Adrenal gland (tissue), 12 donors: ENCODE data around the gene VPS35L. TPM values are rescaled to one million over a fixed set of nuclear protein-coding genes. Genes with fewer than 3 reads are reported as not detected.
"Not testable (repeated sequence)": the region's sequence is repeated elsewhere in the genome, so short reads cannot be mapped to it uniquely, and the experiment has no call there.

Experiments
- DNase-seq, 7 donors: peaks; one replicate each; pipeline ENCODE4 v3.0.0-alpha.2; 2019 to 2020
- H3K27ac ChIP-seq, 5 donors: fragments of 200-600 bp; sonication (generic) in 4 of 5; 1 replicate in 3 of 5; 2 replicates in 2 of 5; pipeline versions ENCODE4 v1.5.1 to v1.8.0; 2016 to 2020; ENCODE audit warnings: mild to moderate bottlenecking in 1 of 5
- H3K27me3 ChIP-seq: fragments of 200-600 bp; 2 replicates; pipeline ENCODE4 v1.8.0; 2021
- H3K36me3 ChIP-seq, 2 donors: fragments of 200-600 bp; replicated peaks in 1 of 2; 1 replicate in 1 of 2; 2 replicates in 1 of 2; pipeline versions ENCODE4 v1.5.1 to v1.8.0; 2018 to 2022
- H3K4me1 ChIP-seq, 2 donors: fragments of 200-600 bp; replicated peaks in 1 of 2; 1 replicate in 1 of 2; 2 replicates in 1 of 2; pipeline versions ENCODE4 v1.5.1 to v1.8.0; 2018 to 2021
- H3K4me3 ChIP-seq, 4 donors: fragments of 200-600 bp; sonication (generic) in 3 of 4; one replicate each; pipeline ENCODE4 v1.5.1; 2016 to 2018
- H3K9me3 ChIP-seq, 3 donors: fragments of 200-600 bp; sonication (generic) in 1 of 3; replicated peaks in 1 of 3; 1 replicate in 2 of 3; 2 replicates in 1 of 3; pipeline versions ENCODE4 v1.5.1 to v1.8.0; 2016 to 2021
- POLR2A ChIP-seq, 2 donors: fragments of 450-650 bp; IDR thresholded peaks; one replicate each; pipeline ENCODE4 v1.6.1; 2017; ENCODE audit warnings: antibody characterized with exemption in 2 of 2, mild to moderate bottlenecking in 2 of 2, moderate library complexity in 1 of 2
- WGBS, 4 donors: extraction: QIAGEN DNeasy Blood & Tissue Kit in 2 of 4; methylation state at CpG; one replicate each; pipeline versions ENCODE4 v1.1.5 to v1.1.7; 2013 to 2017; 5-methylcytosine and 5-hydroxymethylcytosine counted together
- intact Hi-C, 2 donors: fragments of 100-400 bp; cut with DNase I; formaldehyde crosslinking; loops; one replicate each; pipeline versions ENCODE4 v1.14.1 to v1.15.0; 2022 to 2023
- polyA plus RNA-seq, 3 donors: library from polyadenylated mRNA; stranded (reverse); fragments of 200-250 nt in 2 of 3; fragments of 350-450 nt in 1 of 3; fragmentation: Illumina TruSeq in 1 of 3; extraction: RNeasy Lipid Tissue Mini Kit (QIAGEN cat#74804) in 1 of 3; gene quantifications; one replicate each; pipeline ENCODE4 v1.2.3, GENCODE V29; 2013 to 2014
- total RNA-seq, 9 donors: library from RNA; depleted of rRNA in 4 of 9; stranded (reverse); fragments of >200 nt in 4 of 9; fragments of 120-200 nt in 1 of 9; fragmentation: NEBNext Ultra II Directional in 1 of 9; extraction: Animal tissue kit (Norgen Biotek cat#: 25700) in 1 of 9; gene quantifications; one replicate each; pipeline versions ENCODE4 v1.1.0 to v1.2.4, GENCODE V29; 2013 to 2023
- TF ChIP-seq, protein P1 (sequence below), 6 experiments: fragments of 450-650 bp in 4 of 6; fragments of 200-600 bp in 2 of 6; sonication (generic) in 1 of 6; IDR thresholded peaks; 1 replicate in 5 of 6; 2 replicates in 1 of 6; pipeline versions ENCODE4 v1.5.1 to v1.8.0; 2016 to 2021; ENCODE audit warnings: antibody characterized with exemption in 6 of 6, mild to moderate bottlenecking in 2 of 6, moderate library complexity in 1 of 6
- donor health status: healthy with polysubstance abuse.
- donor health status: Bipolar disorder and iron deficiency.
- donor health status: DM: yes; HTN: yes; CAD: no.
- donor health status: DM: no; HTN: no; CAD: no.
- donor health status: DM: no; HTN: no; CAD: no.
- donor health status: DM: yes; HTN: yes; CAD: no.

The VPS35L gene
- total and polyA plus RNA-seq, 12 donors = 38.3 to 96.7 (median 66.9) TPM

DNA sequence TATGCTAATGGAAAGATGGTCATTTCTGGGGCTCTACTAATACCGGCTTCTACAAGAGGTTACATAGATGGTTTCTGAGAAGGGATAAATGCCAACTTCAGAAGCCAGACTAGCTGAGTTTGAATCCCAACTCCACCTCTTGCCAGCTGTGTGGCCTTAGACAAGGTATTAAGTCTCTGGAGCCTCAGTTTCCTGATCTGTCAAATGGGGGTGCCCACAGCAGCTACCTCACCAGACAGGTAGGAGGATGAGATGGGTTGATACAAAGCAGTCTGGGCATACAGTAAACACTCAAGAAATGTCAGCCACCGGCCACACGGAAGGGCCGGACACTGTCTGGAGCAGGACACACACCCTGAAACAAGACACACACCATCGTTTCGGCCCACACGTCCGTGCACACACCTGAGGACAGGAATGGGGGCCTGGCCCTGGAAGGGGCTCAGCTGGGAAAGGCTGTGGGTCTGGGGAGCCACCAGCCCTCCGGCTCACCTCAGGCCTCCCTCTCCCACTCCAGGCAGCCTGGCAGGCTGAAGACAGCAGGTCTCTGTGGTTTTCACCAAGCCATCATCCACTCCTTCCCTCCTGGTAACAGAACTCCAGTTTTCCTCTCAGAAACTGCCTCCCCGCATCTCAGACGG is 157.0 kb downstream of the VPS35L start:
- Histone ChIP-seq H3K36me3 (peaks cover 0 to 10% of the 10 kb centered on the region in 2 donors), H3K27ac (no peak overlapping the region), H3K4me1 (peaks cover 6 to 12% of the 10 kb centered on the region in 2 donors), H3K4me3 (no peak overlapping the region), H3K27me3 (no peaks in the 10 kb centered on the region), H3K9me3 (no peaks in the 10 kb centered on the region)
- TF ChIP-seq, protein P1, sequence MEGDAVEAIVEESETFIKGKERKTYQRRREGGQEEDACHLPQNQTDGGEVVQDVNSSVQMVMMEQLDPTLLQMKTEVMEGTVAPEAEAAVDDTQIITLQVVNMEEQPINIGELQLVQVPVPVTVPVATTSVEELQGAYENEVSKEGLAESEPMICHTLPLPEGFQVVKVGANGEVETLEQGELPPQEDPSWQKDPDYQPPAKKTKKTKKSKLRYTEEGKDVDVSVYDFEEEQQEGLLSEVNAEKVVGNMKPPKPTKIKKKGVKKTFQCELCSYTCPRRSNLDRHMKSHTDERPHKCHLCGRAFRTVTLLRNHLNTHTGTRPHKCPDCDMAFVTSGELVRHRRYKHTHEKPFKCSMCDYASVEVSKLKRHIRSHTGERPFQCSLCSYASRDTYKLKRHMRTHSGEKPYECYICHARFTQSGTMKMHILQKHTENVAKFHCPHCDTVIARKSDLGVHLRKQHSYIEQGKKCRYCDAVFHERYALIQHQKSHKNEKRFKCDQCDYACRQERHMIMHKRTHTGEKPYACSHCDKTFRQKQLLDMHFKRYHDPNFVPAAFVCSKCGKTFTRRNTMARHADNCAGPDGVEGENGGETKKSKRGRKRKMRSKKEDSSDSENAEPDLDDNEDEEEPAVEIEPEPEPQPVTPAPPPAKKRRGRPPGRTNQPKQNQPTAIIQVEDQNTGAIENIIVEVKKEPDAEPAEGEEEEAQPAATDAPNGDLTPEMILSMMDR (IDR thresholded peaks at IDR 0.05) = no peak
- TF ChIP-seq POLR2A (IDR thresholded peaks at IDR 0.05) = no peak
- no peak for DNase-seq
- WGBS, 4 donors = 92 to 97% (median 96%) methylated on average over 5 to 11 of the region's 11 CpGs
- intact Hi-C loops = no loop called here

DNA sequence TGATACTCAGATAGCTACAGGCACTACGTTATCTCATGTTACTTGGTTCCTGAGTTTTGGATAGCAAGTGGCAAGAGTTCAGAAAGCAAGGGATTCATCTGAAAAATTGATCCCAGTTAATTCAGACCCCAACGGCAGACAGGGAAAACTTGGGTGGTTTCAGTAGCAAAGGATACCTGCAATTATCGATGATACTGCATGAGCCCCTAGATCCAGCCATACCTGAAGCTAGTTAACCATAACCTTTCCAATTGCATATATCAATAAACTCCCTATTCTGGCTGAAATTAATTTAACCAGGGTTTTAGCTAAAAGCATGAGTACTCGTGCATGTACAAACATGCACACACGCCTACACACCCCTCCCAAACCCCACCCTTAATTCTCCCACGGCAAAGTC is 158.2 kb downstream of the VPS35L start:
- TF ChIP-seq, protein P1 (IDR thresholded peaks at IDR 0.05) = no peak
- TF ChIP-seq POLR2A (IDR thresholded peaks at IDR 0.05) = no peak
- intact Hi-C loops = no loop called here
- no peak for DNase-seq
- no peaks in the 10 kb centered on the region for H3K9me3 ChIP-seq
- no peaks in the 10 kb centered on the region for H3K27me3 ChIP-seq
- peaks cover 6 to 12% of the 10 kb centered on the region in 2 donors for H3K4me1 ChIP-seq
- no peak overlapping the region for H3K27ac ChIP-seq
- 93 to 95% (median 94%) methylated on average over 6 of the region's 6 CpGs for WGBS, 4 donors
- no peak overlapping the region for H3K4me3 ChIP-seq
- H3K36me3 ChIP-seq = peaks cover 0 to 10% of the 10 kb centered on the region in 2 donors

DNA sequence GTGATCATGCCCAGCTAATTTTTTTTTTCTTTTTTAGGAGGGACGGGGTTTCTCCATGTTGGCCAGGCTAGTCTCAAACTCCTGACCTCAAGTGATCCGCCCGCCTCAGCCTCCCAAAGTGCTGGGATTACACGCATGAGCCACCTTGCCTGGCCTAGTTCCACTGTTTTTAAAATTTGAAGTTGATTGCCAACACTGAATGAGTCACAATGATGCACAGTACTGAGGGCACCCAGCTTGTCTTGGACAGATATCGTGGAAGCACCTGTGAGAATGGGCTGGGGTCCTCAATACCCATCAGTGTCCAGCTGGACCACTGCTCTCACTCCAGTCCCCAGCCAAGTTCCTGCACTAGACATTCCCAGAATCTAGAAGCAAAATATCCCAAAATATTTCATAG is 160.1 kb downstream of the VPS35L start:
- Histone ChIP-seq H3K27ac (no peak overlapping the region), H3K9me3 (no peaks in the 10 kb centered on the region), H3K27me3 (no peaks in the 10 kb centered on the region), H3K4me1 (peaks cover 6 to 18% of the 10 kb centered on the region in 2 donors), H3K36me3 (peaks cover 0 to 10% of the 10 kb centered on the region in 2 donors), H3K4me3 (no peak overlapping the region)
- no peak for DNase-seq
- TF ChIP-seq POLR2A (IDR thresholded peaks at IDR 0.05) = no peak
- TF ChIP-seq, protein P1 (IDR thresholded peaks at IDR 0.05) = no peak
- 61 to 73% (median 70%) methylated on average over 4 to 5 of the region's 5 CpGs for WGBS, 4 donors
- intact Hi-C loops = loop anchor here in 1 of 2 donors (5.0 kb wide), 1 partner anchor 167 kb away; the partner anchor contains the start of gene GPRC5B

DNA sequence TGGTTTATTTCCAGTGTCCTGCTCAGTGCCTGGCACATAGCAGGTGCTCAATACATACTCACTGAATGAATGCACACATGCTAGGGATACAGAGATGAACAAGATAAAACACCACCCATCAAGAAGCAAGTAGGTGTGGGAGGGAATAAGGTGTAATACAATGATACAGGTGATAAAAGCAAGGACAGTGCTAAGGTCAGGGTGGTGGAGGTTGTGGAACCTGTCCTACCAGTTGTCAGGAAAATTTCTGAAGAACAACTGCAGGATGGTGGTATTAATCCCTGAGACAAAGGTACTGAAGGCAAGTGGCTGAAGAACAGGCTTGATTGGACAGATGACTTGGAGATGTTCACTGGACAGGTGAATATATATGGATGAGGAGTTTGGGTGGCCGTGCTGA is 160.7 kb downstream of the VPS35L start:
- intact Hi-C loops = loop anchor here in 1 of 2 donors (5.0 kb wide), 1 partner anchor 166 kb away; the partner anchor contains the start of gene GPRC5B
- Histone ChIP-seq H3K27ac (no peak overlapping the region), H3K27me3 (no peaks in the 10 kb centered on the region), H3K4me1 (peaks cover 6 to 18% of the 10 kb centered on the region in 2 donors), H3K36me3 (peaks cover 0 to 10% of the 10 kb centered on the region in 2 donors), H3K4me3 (no peak overlapping the region), H3K9me3 (no peaks in the 10 kb centered on the region)
- 91 to 100% (median 92%) methylated on average over 1 of the region's 1 CpG for WGBS, 4 donors
- no peak for DNase-seq
- TF ChIP-seq, protein P1 (IDR thresholded peaks at IDR 0.05) = no peak
- no peak for TF ChIP-seq POLR2A (IDR thresholded peaks at IDR 0.05)

DNA sequence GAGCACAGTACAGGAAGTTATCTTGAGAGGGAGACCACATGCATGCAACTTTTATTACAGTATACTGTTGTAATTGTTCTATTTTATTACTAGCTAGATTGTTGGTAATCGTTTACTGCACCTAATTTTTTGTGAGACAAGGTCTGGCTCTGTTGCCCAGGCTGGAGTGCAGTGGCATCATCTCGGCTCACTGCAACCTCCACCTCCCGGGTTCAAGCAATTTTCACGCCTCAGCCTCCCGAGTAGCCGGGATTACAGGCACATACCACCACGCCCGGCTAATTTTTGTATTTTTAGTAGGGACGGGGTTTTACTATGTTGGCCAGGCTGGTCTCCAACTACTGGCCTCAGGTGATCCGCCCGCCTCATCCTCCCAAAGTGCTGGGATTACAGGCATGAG is 161.2 kb downstream of the VPS35L start:
- not testable (repeated sequence) for H3K9me3 ChIP-seq, H3K27ac ChIP-seq, DNase-seq, H3K27me3 ChIP-seq
- peak overlapping the region in 1 of 4 donors; percentile 80 for H3K4me3 ChIP-seq
- peaks cover 6 to 18% of the 10 kb centered on the region in 2 donors for H3K4me1 ChIP-seq
- WGBS, 4 donors = 58 to 71% (median 62%) methylated on average over 10 to 11 of the region's 11 CpGs
- peaks cover 0 to 10% of the 10 kb centered on the region in 2 donors for H3K36me3 ChIP-seq
- intact Hi-C loops = loop anchor here in 1 of 2 donors (5.0 kb wide), 1 partner anchor 166 kb away; the partner anchor contains the start of gene GPRC5B
